H1 (cell line): ENCODE data around the gene SLC22A14. TPM values are rescaled to one million over a fixed set of nuclear protein-coding genes. Genes with fewer than 3 reads are reported as not detected.

Experiments
- CTCF ChIA-PET: fragments of 300-600 bp; sonication (Branson Sonifier 250); formaldehyde crosslinking; loops from one replicate; lab custom pipeline; 2021; ENCODE audit not compliant: partially characterized antibody; lab: Charles Lee
- POLR2A ChIA-PET: fragments of 300-600 bp; sonication (Branson Sonifier 250); formaldehyde crosslinking; loops from one replicate; lab custom pipeline; 2021; ENCODE audit warnings: inconsistent platforms; ENCODE audit not compliant: partially characterized antibody; lab: Charles Lee
- DNase-seq, 2 experiments: peaks; one replicate each; pipeline versions ENCODE4 v3.0.0 to v3.0.0-alpha.2; 2010 to 2022; ENCODE audit warnings: low spot score in 2 of 2, low read depth in 1 of 2, mixed read lengths in 1 of 2
- FAIRE-seq: peaks from 2 replicates; lab custom pipeline; 2011; peaks lifted over from hg19 to GRCh38; lab: Jason Lieb, UNC
- H2AFZ ChIP-seq: 2 replicates; pipeline ENCODE4 v1.8.1; 2012; ENCODE audit warnings: low read length, inconsistent platforms
- H2AK5ac ChIP-seq: 2 replicates; pipeline ENCODE4 v1.6.1; 2013; ENCODE audit warnings: low read depth, low read length
- H2BK120ac ChIP-seq: replicated peaks from 2 replicates; pipeline ENCODE3; 2013; ENCODE audit warnings: low read depth, low read length, inconsistent platforms
- H2BK12ac ChIP-seq: 2 replicates; pipeline ENCODE4 v1.6.1; 2013; ENCODE audit warnings: low read depth, low read length
- H2BK15ac ChIP-seq: 2 replicates; pipeline ENCODE4 v1.6.1; 2013; ENCODE audit warnings: low read length
- H2BK20ac ChIP-seq: 2 replicates; pipeline ENCODE4 v1.6.1; 2013; ENCODE audit warnings: low read length
- H2BK5ac ChIP-seq: 2 replicates; pipeline ENCODE4 v1.6.1; 2013; ENCODE audit warnings: low read depth, low read length
- H3K14ac ChIP-seq: 2 replicates; pipeline ENCODE4 v1.6.1; 2013; ENCODE audit warnings: inconsistent platforms; ENCODE audit not compliant: insufficient read length
- H3K18ac ChIP-seq: 2 replicates; pipeline ENCODE4 v1.6.1; 2013; ENCODE audit warnings: low read length; ENCODE audit errors: extremely low read depth
- H3K23ac ChIP-seq: 2 replicates; pipeline ENCODE4 v1.6.1; 2013; ENCODE audit warnings: inconsistent platforms; ENCODE audit not compliant: insufficient read length
- H3K23me2 ChIP-seq: 2 replicates; pipeline ENCODE4 v1.6.1; 2013; ENCODE audit warnings: low read depth, low read length
- H3K27ac ChIP-seq: 2 replicates; pipeline ENCODE4 v1.6.1; 2011; ENCODE audit warnings: low read depth, low read length, inconsistent platforms
- H3K27me3 ChIP-seq, 4 experiments: replicated peaks in 1 of 4; 1 replicate in 1 of 4; 2 replicates in 3 of 4; pipeline versions ENCODE4 v1.6.1 to v1.8.1; 2011 to 2013; ENCODE audit warnings: low read length in 3 of 4, mild to moderate bottlenecking in 3 of 4, inconsistent platforms in 2 of 4, mixed read lengths in 2 of 4, moderate library complexity in 1 of 4; ENCODE audit not compliant: control insufficient read depth in 3 of 4, insufficient read depth in 3 of 4; ENCODE audit errors: extremely low read depth in 1 of 4
- H3K36me3 ChIP-seq, 4 experiments: 2 replicates each; pipeline versions ENCODE4 v1.6.1 to v1.8.1; 2011 to 2013; ENCODE audit warnings: mild to moderate bottlenecking in 4 of 4, low read length in 3 of 4, moderate library complexity in 2 of 4, control low read depth in 1 of 4, inconsistent platforms in 1 of 4; ENCODE audit not compliant: insufficient read depth in 4 of 4, control insufficient read depth in 2 of 4
- H3K4ac ChIP-seq: replicated peaks from 2 replicates; pipeline ENCODE3; 2013; ENCODE audit warnings: low read length, low read depth, mixed read lengths, inconsistent platforms; ENCODE audit not compliant: insufficient read length
- H3K4me1 ChIP-seq, 4 experiments: replicated peaks in 1 of 4; 1 replicate in 1 of 4; 2 replicates in 3 of 4; pipeline versions ENCODE4 v1.6.1 to v1.8.1; 2011 to 2013; ENCODE audit warnings: low read length in 3 of 4, inconsistent platforms in 2 of 4, mixed read lengths in 1 of 4; ENCODE audit not compliant: insufficient read depth in 4 of 4, control insufficient read depth in 3 of 4
- H3K4me2 ChIP-seq, 2 experiments: 2 replicates each; pipeline versions ENCODE4 v1.6.1 to v1.8.1; 2011 to 2013; ENCODE audit warnings: low read depth in 2 of 2, low read length in 2 of 2, control low read depth in 1 of 2, inconsistent platforms in 1 of 2, mild to moderate bottlenecking in 1 of 2; ENCODE audit not compliant: insufficient read depth in 1 of 2
- H3K4me3 ChIP-seq, 4 experiments: fragments of 200-600, 300-600 bp in 1 of 4; sonication (generic), shearing (Covaris generic), sonication (Bioruptor Twin) in 1 of 4; 2 replicates each; pipeline versions ENCODE4 v1.5.1 to v1.8.1; 2011 to 2016; ENCODE audit warnings: low read length in 4 of 4, low read depth in 3 of 4, control low read depth in 2 of 4, inconsistent platforms in 2 of 4, mild to moderate bottlenecking in 2 of 4, mixed read lengths in 1 of 4, moderate library complexity in 1 of 4; ENCODE audit not compliant: insufficient read depth in 2 of 4; ENCODE audit errors: extremely low read depth in 1 of 4
- H3K56ac ChIP-seq: replicated peaks from 2 replicates; pipeline ENCODE3; 2013; ENCODE audit warnings: low read depth, mild to moderate bottlenecking, mixed read lengths, low read length, inconsistent platforms; ENCODE audit not compliant: insufficient read length
- H3K79me1 ChIP-seq: 2 replicates; pipeline ENCODE4 v1.6.1; 2013; ENCODE audit warnings: low read depth, low read length, control low read depth
- H3K79me2 ChIP-seq, 2 experiments: 2 replicates each; pipeline versions ENCODE4 v1.6.1 to v1.8.1; 2012 to 2013; ENCODE audit warnings: low read length in 2 of 2, mild to moderate bottlenecking in 2 of 2, inconsistent platforms in 1 of 2; ENCODE audit not compliant: insufficient read depth in 2 of 2, control insufficient read depth in 1 of 2
- H3K9ac ChIP-seq, 4 experiments: replicated peaks in 1 of 4; 1 replicate in 1 of 4; 2 replicates in 3 of 4; pipeline versions ENCODE4 v1.6.1 to v1.8.1; 2011 to 2013; ENCODE audit warnings: low read depth in 3 of 4, low read length in 3 of 4, control low read depth in 2 of 4, mild to moderate bottlenecking in 2 of 4, moderate library complexity in 2 of 4, inconsistent platforms in 1 of 4; ENCODE audit errors: extremely low read depth in 1 of 4
- H3K9me3 ChIP-seq, 2 experiments: 2 replicates each; pipeline versions ENCODE4 v1.6.1 to v1.8.1; 2012 to 2013; ENCODE audit warnings: mild to moderate bottlenecking in 2 of 2, moderate library complexity in 2 of 2, control low read depth in 1 of 2, inconsistent platforms in 1 of 2, low read depth in 1 of 2, low read length in 1 of 2, mixed read lengths in 1 of 2; ENCODE audit not compliant: insufficient read depth in 2 of 2
- H4K20me1 ChIP-seq, 2 experiments: replicated peaks in 1 of 2; 2 replicates each; pipeline versions ENCODE3 to v1.8.1; 2011 to 2013; ENCODE audit warnings: inconsistent platforms in 2 of 2, low read length in 2 of 2, mild to moderate bottlenecking in 1 of 2; ENCODE audit not compliant: insufficient read depth in 2 of 2, control insufficient read depth in 1 of 2
- H4K5ac ChIP-seq: 2 replicates; pipeline ENCODE4 v1.6.1; 2013; ENCODE audit warnings: low read length, low read depth, mixed read lengths, inconsistent platforms; ENCODE audit not compliant: insufficient read length
- H4K8ac ChIP-seq: 2 replicates; pipeline ENCODE4 v1.8.0; 2013; ENCODE audit warnings: mild to moderate bottlenecking, moderate library complexity, low read length, inconsistent platforms; ENCODE audit not compliant: insufficient read depth; ENCODE audit errors: extremely low read depth
- H4K91ac ChIP-seq: replicated peaks from 2 replicates; pipeline ENCODE3; 2013; ENCODE audit warnings: low read length, mixed read lengths, inconsistent platforms; ENCODE audit not compliant: insufficient read length
- BRCA1 ChIP-seq: IDR thresholded peaks from 2 replicates; pipeline ENCODE4 v1.6.1; 2012; ENCODE audit warnings: low read depth, low read length, improper control_type of control experiment
- EGR1 ChIP-seq: IDR thresholded peaks from 2 replicates; pipeline ENCODE4 v1.6.1; 2011; ENCODE audit warnings: low read depth, low read length, borderline replicate concordance
- GTF2F1 ChIP-seq: IDR thresholded peaks from 2 replicates; pipeline ENCODE4 v1.6.1; 2012; ENCODE audit warnings: low read depth, low read length, improper control_type of control experiment, borderline replicate concordance
- RFX5 ChIP-seq: IDR thresholded peaks from 2 replicates; pipeline ENCODE4 v1.6.1; 2011; ENCODE audit warnings: low read depth, low read length, improper control_type of control experiment, borderline replicate concordance
- SUZ12 ChIP-seq: fragments of 200-600 bp; sonication (generic); IDR thresholded peaks from 2 replicates; pipeline ENCODE4 v1.6.1; 2012; ENCODE audit warnings: mild to moderate bottlenecking, inconsistent platforms, low read length, moderate library complexity, mixed read lengths
- TEAD4 ChIP-seq: IDR thresholded peaks from 2 replicates; pipeline ENCODE4 v1.6.1; 2012; ENCODE audit warnings: low read depth, low read length, inconsistent platforms, mixed read lengths
- USF2 ChIP-seq: IDR thresholded peaks from 2 replicates; pipeline ENCODE4 v1.6.1; 2011; ENCODE audit warnings: low read length, improper control_type of control experiment
- ZNF274 ChIP-seq: IDR thresholded peaks from 2 replicates; pipeline ENCODE4 v1.7.0; 2012; ENCODE audit warnings: low read length, borderline replicate concordance; ENCODE audit errors: extremely low read depth
- WGBS, 2 experiments: shearing (Covaris generic) in 1 of 2; methylation state at CpG; one replicate each; pipeline versions ENCODE4 v1.1.6 to v1.1.7; 2013 to 2015; ENCODE audit warnings: low lambda C conversion rate in 2 of 2, mixed read lengths in 2 of 2, inconsistent platforms in 1 of 2, low coverage in 1 of 2, missing lambda C conversion rate in 1 of 2; ENCODE audit not compliant: insufficient replicate concordance in 2 of 2, insufficient coverage in 1 of 2, insufficient read length in 1 of 2; ENCODE audit errors: extremely low coverage in 1 of 2, missing lambda C conversion rate in 1 of 2; 5-methylcytosine and 5-hydroxymethylcytosine counted together
- polyA plus RNA-seq, 7 experiments: library from polyadenylated mRNA; depleted of rRNA in 3 of 7; stranded (reverse) in 5 of 7; unstranded in 2 of 7; fragments of >200 nt in 5 of 7; fragments of 200-250 nt in 2 of 7; gene quantifications; 1 replicate in 5 of 7; 2 replicates in 1 of 7; 4 replicates in 1 of 7; pipeline versions ENCODE4 v1.2.1 to v1.2.3, GENCODE V29; 2011 to 2013; ENCODE audit warnings: missing spikeins in 2 of 7, mixed read lengths in 2 of 7
- total RNA-seq: library from RNA; stranded (reverse); fragmentation: NEBNext Ultra II Directional; extraction: Animal tissue kit (Norgen Biotek cat#: 25700); gene quantifications from 2 replicates; pipeline ENCODE4 v1.2.1, GENCODE V29; 2021
- TF ChIP-seq, protein P1 (sequence below): IDR thresholded peaks from 2 replicates; pipeline ENCODE4 v1.6.1; 2012; ENCODE audit warnings: inconsistent platforms

SLC22A14 gene
- total and polyA plus RNA-seq, 2 of the 8 experiments (the other 6 are each of a cell fraction or from before 2014, with no cell fraction given), result 0.03 TPM; not detected in 1

GRCh38 chr3:38347421-38348200, 65.5 kb downstream of the SLC22A14 start:
- H3K79me1 ChIP-seq, result no peaks in the 10 kb centered on the region; the same call in 1 of the 2 replicates
- H4K20me1 ChIP-seq, result no peaks in the 10 kb centered on the region
- H3K23me2 ChIP-seq, result peaks cover 3% of the 10 kb centered on the region; the same call in 1 of the 2 replicates
- POLR2A ChIA-PET, result interaction anchor here (2.5 kb wide), 1 partner anchor 108 kb away, joined by 10 read pairs; no protein-coding TSS in a partner anchor
- peak overlapping the region; percentile 52 to 71 (median 65); a peak in 7 of 8 replicates for H3K4me3 ChIP-seq
- H3K18ac ChIP-seq, result no peak overlapping the region
- H4K91ac ChIP-seq, result no peak overlapping the region
- peak overlapping the region; percentile 84 for H4K8ac ChIP-seq
- H3K27ac ChIP-seq, result no peak overlapping the region
- 0 out of 7 replicates have a peak, but pooled peaks cover 0 to 3% (median 0%) of the 10 kb centered on the region in 4 experiments for H3K4me1 ChIP-seq
- CTCF ChIA-PET, result interaction anchor here (0.6 to 4.8 kb wide), 17 partner anchors 8 to 618 kb away, joined by 3 to 47 read pairs (median 6); no protein-coding TSS in a partner anchor
- H3K4ac ChIP-seq, result no peak overlapping the region
- H2BK15ac ChIP-seq, result no peak overlapping the region
- H2BK5ac ChIP-seq, result no peak overlapping the region
- 88% methylated on average over 15 of the region's 19 CpGs; no CpG with 5 or more reads in 1 of the 2 experiments for WGBS, 2 experiments
- no peak overlapping the region for H2AK5ac ChIP-seq
- DNase-seq (no peak), FAIRE-seq (no peak)
- no peaks in the 10 kb centered on the region for H3K9me3 ChIP-seq
- H3K56ac ChIP-seq, result no peak overlapping the region
- H2BK12ac ChIP-seq, result no peak overlapping the region
- H2AFZ ChIP-seq, result 0 out of 2 replicates have a peak overlapping the region, but pooled peaks have one; percentile 84
- H3K79me2 ChIP-seq, result no peaks in the 10 kb centered on the region
- H3K36me3 ChIP-seq, result no peaks in the 10 kb centered on the region
- peak overlapping the region; percentile 65 to 88 for H3K4me2 ChIP-seq
- TF ChIP-seq TEAD4, result no peak
- TF ChIP-seq SUZ12, result no peak
- TF ChIP-seq BRCA1, result no peak
- no peak for TF ChIP-seq EGR1
- TF ChIP-seq USF2, result no peak
- TF ChIP-seq ZNF274, result no peak
- no peak for TF ChIP-seq GTF2F1
- no peak for TF ChIP-seq RFX5
- TF ChIP-seq, protein P1, sequence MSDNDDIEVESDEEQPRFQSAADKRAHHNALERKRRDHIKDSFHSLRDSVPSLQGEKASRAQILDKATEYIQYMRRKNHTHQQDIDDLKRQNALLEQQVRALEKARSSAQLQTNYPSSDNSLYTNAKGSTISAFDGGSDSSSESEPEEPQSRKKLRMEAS, result no peak
- H2BK120ac ChIP-seq, result no peak overlapping the region
- no peak overlapping the region for H4K5ac ChIP-seq
- no peak overlapping the region for H3K14ac ChIP-seq
- no peak overlapping the region for H2BK20ac ChIP-seq
- H3K27me3 ChIP-seq, result peaks cover 0 to 14% (median 4%) of the 10 kb centered on the region in 4 experiments; a peak in 4 of 7 replicates
- no peak overlapping the region for H3K23ac ChIP-seq
- no peak overlapping the region for H3K9ac ChIP-seq
